T47D (cell line): Measurements from ENCODE around the gene GABARAP.

Experiments used
- DNase-seq, 2 experiments: peaks; one replicate each; pipeline versions ENCODE4 v3.0.0 to v3.0.0-alpha.2; 2011 to 2012; ENCODE audit warnings: low read depth in 1 of 2, low spot score in 1 of 2
- JUND ChIP-seq: IDR thresholded peaks from 2 replicates; pipeline ENCODE4 v1.6.1; 2012; ENCODE audit warnings: low read depth
- in situ Hi-C: cut with HindIII; loops from 2 replicates; pipeline ENCODE4 v1.10.0; 2016; ENCODE audit warnings: low sequenced_read_pairs, low pct_unique_long_range_greater_than_20kb

Gene GABARAP

DNA sequence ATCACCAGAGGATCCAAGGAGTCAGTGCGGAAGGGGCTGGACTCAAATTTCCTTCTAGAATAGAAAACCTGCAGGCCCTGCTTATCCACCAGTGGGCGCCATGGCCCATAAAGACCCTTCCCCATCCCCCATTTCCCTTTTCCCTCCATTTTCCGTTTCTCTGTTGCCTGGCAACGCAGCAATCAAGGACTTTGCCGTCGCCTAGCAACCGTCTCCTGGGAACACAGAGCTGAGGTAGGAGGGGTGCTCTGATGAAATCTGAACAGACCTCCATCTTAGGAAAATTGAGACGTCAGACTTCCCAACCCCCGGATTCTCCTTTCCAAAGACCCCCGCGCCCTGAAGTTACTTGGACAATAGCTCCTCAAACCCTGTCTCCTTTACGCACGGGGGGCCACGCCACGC is 28.4 kb downstream of the GABARAP start:
- TF ChIP-seq JUND = no peak
- peak; percentile 39 to 84 for DNase-seq
- in situ Hi-C loops = no loop called here

DNA sequence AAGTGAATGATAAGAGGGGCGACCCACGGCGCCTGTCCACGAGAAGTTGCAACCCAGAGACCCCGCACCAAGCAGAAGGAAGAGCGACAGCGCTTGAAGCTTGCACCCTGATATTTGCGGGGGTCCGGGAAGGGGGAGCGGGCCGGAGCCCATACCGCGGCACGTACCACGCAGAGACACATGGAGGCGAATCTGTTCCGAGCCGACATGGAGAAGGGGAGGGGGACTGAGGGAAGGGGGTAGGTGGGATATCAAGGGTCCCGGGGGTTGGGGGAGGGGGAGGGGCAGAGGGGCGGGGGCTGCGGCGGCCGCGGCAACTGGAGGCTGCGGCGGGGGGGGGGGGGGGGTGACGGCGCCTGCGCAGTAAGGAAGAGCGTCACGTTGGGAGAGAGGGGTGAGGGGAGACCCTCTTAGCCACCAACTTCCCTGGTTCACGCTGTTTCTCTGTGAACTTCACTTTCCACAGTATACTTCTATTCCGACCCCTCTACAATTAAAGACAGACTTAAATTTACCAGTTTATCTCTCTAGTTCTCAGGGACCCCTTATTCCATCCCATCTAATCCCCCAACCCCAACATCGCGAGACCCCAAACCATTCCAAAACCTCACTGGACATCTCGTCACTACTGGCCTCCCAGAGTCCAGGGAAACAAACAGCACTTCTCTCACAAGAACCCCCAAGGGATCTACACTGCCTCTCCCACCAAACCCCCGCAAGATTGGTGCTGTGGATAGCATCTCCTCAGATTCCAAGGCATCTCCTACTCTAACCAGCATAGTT is 30.6 kb downstream of the GABARAP start:
- in situ Hi-C loops = no loop called here
- no peak for TF ChIP-seq JUND
- DNase-seq = no peak

DNA sequence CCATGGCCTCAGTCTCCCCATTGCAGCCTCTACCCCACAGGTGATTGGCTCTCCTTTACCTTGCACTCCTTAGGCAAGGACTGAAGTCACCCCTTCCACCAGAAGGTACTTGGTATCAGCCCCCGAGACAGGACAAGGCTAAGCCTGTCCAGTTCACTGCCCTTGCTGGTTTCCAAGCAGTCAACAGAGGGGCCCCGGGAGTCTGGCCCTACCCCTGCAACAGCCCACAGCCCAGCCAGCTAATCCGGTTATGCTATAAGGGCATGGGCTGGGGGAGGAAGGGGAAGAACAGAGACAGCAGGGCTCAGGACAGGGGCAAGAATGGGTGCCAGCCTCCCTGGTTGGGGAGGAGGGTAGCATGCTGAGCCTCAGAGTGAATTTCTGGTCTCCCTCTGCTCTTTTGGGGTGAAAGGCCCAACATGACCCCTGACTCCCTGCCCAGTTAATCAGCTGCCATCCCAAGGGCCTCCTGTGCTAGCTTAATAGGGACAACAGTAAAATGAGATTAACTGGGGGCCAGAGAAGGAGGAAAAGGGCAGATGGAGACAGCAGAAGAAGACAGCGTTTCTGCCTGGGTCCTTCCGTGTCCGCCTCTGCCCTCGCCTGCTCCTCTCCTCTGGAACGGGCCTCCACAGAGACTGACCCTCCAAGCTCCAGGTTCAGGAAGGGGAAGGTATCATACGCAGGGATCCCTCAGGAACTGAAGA is 33.3 kb downstream of the GABARAP start:
- in situ Hi-C loops = no loop called here
- no peak for DNase-seq
- TF ChIP-seq JUND = no peak

DNA sequence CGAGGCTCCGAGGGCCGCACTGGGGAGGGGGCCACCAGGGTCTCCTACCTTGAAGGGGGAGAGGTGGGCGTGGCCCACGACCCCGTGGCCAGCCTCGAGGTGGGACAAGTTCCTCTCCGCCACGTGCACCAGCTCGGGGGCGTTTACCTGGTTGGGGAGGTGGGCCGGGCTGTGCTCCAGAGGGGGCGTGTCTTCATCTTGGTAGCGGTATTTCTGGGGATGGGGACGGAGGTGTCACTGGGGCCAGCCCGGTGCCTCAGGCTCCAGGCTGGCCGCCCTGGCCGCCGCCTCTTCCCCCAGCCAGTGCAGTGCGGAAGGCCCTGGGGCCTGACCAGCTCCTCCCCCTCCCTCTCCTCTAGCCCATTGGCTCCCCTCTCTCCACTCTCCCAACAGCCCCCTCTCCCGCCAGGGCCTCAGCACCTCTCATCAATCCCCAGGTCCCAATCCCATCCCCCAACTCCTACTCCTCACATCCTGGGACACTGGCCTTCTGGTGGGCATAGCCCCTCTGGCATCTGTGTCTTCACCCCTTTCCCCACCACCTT is 34.1 kb downstream of the GABARAP start:
- in situ Hi-C loops = no loop called here
- no peak for DNase-seq
- no peak for TF ChIP-seq JUND

DNA sequence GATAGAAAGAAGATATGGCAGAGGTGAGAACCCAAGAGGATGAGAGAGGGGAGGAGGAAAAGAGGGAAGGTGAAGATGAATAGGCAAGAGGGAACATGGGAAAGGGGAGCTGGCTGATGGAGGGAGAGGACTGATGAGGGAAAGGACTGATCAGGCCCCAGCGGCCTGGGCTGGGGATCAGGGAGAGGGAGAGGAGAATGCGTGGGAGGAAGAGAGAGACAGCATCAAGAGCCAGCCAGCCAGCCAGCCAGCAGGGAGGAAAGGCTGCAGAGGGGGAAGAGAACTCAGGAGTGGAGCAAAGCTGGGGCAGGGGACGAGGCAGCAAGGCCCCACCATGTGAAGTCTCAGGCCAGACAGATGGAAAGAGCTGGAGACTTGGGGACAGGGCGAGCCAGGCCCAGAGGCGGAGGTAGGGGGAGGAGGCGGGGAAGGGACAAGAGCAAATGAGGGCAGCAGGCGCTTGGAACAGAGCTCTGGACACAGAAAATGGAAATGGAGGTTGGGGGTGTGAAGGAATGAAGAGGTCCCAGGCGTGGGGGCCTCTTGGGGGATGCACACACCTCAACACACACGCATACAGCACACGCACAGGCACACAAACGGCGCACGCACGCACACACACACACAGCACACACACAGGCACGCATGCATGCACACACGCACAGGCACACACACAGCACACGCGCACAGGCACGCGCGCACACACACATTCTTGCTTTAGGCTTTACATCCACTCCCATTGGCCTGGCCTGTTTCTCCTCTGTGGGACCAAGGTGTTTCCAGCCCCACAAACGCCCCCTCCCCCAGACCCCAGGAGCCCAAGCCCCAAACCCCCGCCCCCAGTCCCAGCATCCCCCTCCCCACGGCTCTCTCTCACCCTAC is 34.9 kb downstream of the GABARAP start:
- TF ChIP-seq JUND = no peak
- in situ Hi-C loops = no loop called here
- DNase-seq = no peak

DNA sequence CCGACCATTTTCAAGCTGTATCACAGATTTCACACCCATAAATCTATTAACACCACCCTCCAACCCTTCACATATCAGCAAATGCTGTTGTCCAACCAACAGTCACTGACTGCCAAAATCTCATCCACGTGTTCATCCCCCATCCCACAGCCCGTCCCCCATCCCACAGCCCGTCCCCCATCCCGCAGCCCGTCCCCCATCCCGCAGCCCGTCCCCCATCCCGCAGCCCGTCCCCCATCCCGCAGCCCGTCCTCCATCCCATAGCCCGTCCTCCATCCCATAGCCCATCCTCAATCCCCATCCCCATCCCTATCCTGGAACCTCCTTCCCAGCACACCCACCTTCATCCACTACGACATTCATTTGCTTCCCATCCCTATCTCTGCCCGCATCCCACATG is 36.7 kb downstream of the GABARAP start:
- DNase-seq = no peak
- in situ Hi-C loops = no loop called here
- no peak for TF ChIP-seq JUND

DNA sequence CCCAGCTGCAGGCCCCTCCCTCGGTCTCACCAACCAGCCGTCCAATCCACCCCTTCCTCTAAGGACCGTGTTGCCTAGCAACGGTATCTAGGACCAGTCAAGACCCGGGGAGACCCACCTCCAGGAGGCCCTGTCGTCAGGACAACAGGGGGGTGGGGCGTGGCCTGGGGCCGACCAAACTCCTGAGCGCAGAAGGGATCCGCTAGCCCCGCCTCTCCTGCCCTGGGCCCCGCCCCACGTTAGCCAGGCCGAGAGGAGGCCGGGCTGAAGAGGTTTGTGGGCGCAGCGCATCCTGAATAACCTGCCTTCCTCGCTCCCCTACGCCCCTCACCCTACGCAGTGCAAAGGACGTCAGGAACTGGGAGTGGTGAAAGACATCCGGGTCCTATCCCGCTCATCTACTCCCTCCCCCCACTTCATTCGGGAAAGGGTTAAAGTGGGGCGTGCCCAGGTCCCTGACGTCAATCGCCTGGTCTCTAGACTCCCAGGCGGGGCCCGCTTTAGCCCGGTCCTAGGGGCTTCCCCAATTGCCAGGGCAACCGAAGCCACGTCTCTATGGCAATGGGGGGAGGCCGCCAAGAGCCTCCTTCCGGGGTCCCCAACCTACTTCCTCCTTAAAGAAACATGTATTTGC is 37.3 kb downstream of the GABARAP start:
- DNase-seq = no peak
- TF ChIP-seq JUND = no peak
- in situ Hi-C loops = no loop called here

DNA sequence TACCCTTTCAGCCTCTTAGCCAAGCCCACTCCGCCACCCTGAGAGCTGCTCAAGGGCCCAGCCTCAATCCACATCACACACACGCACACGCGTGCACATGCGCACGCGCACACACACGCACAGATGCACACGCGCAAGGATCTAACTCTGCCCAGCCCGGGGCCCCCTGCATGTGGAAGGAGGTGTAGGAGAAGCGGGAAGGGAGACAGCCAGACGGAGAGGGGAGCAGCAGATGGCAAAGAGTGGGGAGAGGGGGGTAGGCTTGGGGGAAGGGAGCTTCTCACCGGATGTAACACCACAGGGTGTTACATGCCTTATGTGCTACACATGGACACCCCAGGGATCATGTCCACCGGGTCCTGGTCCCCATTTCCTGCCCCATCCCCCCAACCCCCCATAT is 37.9 kb downstream of the GABARAP start:
- in situ Hi-C loops = no loop called here

DNA sequence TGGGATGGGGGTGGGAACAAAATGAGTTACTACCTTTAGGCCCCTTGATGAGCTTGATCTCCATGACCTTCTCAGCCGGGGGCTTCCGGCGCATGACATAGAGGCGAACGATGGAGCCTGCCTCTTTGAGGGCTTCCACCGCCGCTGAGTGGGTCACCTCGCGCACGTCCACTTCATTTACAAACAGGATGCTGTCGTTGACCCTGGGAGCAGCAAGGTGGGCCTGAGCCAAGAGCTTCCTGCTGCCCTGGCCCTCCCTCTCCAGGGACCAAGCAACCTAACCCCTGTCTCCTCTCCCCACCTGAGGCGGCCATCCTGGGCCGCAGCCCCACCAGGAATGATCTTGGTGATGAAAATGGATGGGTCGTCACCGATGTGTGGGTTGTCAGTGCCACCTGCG is 38.9 kb downstream of the GABARAP start:
- no peak for DNase-seq
- TF ChIP-seq JUND = no peak
- in situ Hi-C loops = no loop called here

More for the DNA sequence above, 37.9 kb downstream of the GABARAP start:
- TF ChIP-seq JUND = no peak
- no peak for DNase-seq

DNA sequence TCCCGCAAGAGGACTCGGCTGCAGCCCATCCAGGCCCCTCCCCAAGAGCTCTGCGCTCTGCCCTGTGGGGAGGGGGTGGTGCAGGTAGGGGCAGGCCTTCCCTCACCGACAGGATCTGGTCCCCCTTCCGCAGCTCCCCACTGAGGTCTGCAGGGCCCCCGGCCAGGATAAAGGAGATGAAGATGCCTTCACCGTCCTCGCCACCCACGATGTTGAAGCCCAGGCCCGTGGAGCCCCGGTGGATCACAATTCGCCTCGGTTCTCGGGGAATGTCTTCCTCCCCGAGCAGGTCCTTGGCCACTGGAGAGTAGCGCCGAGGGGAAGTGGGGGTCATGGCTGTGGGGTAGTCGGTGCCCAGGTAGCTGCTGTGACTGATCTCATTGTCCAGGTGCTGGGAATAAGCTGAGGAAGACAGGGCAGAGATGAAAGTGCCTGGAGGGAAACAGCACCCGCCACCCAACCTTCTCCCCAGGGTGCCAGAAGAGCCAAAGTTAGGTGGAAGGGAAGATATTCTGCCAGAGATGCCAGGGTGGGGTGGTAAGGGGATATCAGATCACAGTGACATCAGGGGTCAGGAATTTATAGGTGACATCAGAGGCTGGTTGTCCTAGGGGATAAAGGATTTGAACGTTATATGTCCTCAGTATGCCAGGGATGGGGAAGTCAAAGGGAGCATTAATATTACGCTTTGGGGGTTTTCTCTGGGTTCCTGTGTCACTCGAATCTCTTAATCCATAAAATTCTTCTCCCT is 45.4 kb downstream of the GABARAP start:
- in situ Hi-C loops = no loop called here
- no peak for DNase-seq
- TF ChIP-seq JUND = no peak

DNA sequence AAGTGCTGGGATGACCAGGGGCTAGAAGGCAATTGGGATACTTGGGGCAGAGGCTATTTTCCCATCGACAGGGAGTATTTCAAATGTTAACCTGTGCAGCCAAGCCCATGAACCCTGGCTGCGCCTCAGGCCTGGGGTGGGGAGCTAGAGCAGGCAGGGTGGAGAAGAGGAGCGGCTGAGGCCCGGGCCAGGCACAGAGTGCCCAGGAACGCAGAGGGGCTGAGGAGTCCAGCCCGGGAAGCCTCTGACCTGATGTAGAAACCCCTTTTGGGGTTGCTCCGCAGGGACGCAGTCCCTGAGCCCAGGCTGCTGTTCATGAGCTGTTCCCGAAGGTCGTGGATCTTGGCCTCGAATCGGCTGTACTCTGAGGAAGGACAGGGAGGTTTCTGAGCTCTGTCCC is 46.3 kb downstream of the GABARAP start:
- no peak for DNase-seq
- no peak for TF ChIP-seq JUND
- in situ Hi-C loops = no loop called here
